Loucy (cell line): ENCODE data around the gene RHCG.

Experiments
- EZH2phosphoT487 ChIP-seq: fragments of 200-600 bp; IDR thresholded peaks from 2 replicates; pipeline ENCODE4 v1.6.1; 2018; ENCODE audit warnings: antibody characterized with exemption, mild to moderate bottlenecking, moderate library complexity, borderline replicate concordance
- TF ChIP-seq, protein P1 (sequence below): fragments of 200-600 bp; sonication (generic); conservative IDR thresholded peaks from 2 replicates; pipeline ENCODE4 v1.5.1; 2014; ENCODE audit warnings: mild to moderate bottlenecking, antibody characterized with exemption, low read length

DNA sequence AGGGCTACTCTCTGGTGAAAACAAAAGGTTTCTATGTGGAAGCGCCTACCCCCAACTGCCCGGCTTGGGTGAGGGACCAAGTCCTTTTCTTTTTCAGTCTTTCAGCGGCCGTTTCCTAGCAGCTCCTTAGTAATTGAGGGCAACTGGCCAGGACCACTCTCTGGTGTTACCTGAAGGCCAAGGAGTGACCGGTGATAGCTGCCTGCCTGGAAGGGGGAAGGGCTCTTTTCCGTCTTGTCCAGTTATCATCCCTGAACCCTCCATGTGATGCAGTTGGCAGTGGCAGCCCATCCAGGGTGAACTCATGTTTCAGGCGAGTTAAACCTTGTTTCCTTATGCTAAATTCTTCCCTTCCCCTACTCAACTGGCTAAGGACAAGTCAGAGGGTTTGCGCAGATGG is 33.3 kb downstream of the RHCG start:
- TF ChIP-seq, protein P1, sequence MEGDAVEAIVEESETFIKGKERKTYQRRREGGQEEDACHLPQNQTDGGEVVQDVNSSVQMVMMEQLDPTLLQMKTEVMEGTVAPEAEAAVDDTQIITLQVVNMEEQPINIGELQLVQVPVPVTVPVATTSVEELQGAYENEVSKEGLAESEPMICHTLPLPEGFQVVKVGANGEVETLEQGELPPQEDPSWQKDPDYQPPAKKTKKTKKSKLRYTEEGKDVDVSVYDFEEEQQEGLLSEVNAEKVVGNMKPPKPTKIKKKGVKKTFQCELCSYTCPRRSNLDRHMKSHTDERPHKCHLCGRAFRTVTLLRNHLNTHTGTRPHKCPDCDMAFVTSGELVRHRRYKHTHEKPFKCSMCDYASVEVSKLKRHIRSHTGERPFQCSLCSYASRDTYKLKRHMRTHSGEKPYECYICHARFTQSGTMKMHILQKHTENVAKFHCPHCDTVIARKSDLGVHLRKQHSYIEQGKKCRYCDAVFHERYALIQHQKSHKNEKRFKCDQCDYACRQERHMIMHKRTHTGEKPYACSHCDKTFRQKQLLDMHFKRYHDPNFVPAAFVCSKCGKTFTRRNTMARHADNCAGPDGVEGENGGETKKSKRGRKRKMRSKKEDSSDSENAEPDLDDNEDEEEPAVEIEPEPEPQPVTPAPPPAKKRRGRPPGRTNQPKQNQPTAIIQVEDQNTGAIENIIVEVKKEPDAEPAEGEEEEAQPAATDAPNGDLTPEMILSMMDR, result no peak
- TF ChIP-seq EZH2phosphoT487, result no peak
